Measurements from ENCODE around the gene UST.

UST gene

DNA sequence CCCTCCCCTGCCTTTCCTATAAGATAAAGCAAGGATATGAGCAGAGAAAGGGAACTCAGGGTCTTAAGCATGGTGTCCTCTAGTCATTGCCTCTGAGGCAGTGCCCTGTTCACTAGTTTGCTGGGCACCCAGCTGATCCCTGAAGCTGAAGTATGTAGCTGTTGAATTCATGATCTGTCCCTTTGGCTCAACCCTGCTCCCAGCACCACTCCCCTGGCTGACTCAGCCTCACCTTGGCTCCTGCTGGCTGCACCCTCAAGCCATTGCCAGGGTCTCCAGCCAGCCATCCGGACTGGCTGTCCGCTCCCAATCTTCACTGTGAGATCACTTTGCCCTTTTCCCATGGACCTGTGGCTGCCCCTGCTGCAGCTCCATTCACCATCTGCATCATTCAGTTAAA is 25.9 kb upstream of the UST start:
- H4K20me1 ChIP-seq (ENCODE audit: low read depth, low read length): no peaks in the 10 kb centered on the region
- no peaks in the 10 kb centered on the region for H3F3A ChIP-seq (ENCODE audit: insufficient read depth)
- H3K4me2 ChIP-seq (ENCODE audit: low read depth, low read length, poor library complexity, severe bottlenecking): no peak overlapping the region
- no peaks in the 10 kb centered on the region for H3K9me2 ChIP-seq (replicated peaks; ENCODE audit: insufficient read depth, low read length)
- H3K9me3 ChIP-seq (ENCODE audit: insufficient read depth, low read length): no peaks in the 10 kb centered on the region
- no peaks in the 10 kb centered on the region for H3K36me3 ChIP-seq (ENCODE audit: low read length)
- no peaks in the 10 kb centered on the region for H3K27me3 ChIP-seq (ENCODE audit: low read length)
- no peak overlapping the region for H3K9ac ChIP-seq (ENCODE audit: low read length)
- H3K4me3 ChIP-seq (ENCODE audit: insufficient read depth, low read length, poor library complexity, severe bottlenecking): no peak overlapping the region
- TF ChIP-seq EZH2phosphoT487 (conservative IDR thresholded peaks at IDR 0.05; ENCODE audit: low read length): no peak
- TF ChIP-seq, protein P1, sequence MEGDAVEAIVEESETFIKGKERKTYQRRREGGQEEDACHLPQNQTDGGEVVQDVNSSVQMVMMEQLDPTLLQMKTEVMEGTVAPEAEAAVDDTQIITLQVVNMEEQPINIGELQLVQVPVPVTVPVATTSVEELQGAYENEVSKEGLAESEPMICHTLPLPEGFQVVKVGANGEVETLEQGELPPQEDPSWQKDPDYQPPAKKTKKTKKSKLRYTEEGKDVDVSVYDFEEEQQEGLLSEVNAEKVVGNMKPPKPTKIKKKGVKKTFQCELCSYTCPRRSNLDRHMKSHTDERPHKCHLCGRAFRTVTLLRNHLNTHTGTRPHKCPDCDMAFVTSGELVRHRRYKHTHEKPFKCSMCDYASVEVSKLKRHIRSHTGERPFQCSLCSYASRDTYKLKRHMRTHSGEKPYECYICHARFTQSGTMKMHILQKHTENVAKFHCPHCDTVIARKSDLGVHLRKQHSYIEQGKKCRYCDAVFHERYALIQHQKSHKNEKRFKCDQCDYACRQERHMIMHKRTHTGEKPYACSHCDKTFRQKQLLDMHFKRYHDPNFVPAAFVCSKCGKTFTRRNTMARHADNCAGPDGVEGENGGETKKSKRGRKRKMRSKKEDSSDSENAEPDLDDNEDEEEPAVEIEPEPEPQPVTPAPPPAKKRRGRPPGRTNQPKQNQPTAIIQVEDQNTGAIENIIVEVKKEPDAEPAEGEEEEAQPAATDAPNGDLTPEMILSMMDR (IDR thresholded peaks at IDR 0.05; ENCODE audit: insufficient read depth, low read length, poor library complexity, severe bottlenecking): no peak
- H2AFZ ChIP-seq (ENCODE audit: low read depth, low read length, severe bottlenecking): no peak overlapping the region
- H3K79me2 ChIP-seq (ENCODE audit: insufficient read depth, low read length): no peaks in the 10 kb centered on the region
- no peak overlapping the region for H3K27ac ChIP-seq (ENCODE audit: low read depth, low read length)

DNA sequence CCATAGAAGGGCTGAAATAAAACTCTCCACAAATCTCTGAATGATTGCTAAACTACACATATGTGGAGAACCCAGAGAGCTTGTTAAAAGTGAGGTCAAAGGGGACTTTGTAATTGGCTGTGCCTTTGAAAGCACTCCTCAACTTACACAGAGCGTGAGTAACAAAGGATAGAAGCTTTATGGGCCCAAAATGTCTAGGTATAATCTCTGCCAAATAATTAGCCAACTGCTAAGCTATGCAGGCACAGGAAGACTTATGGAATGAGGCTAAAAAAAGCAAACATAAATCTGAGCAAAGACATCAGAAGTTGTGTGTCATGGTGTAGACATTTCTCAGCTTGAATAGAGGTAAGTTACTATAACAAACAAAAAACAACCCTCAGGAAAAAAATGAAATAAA is 23.3 kb upstream of the UST start:
- Histone ChIP-seq H3K4me3 (ENCODE audit: insufficient read depth, low read length, poor library complexity, severe bottlenecking) (no peak overlapping the region), H3K9me2 (replicated peaks; ENCODE audit: insufficient read depth, low read length) (no peaks in the 10 kb centered on the region), H3K9ac (ENCODE audit: low read length) (no peak overlapping the region), H3K4me2 (ENCODE audit: low read depth, low read length, poor library complexity, severe bottlenecking) (no peak overlapping the region), H3K36me3 (ENCODE audit: low read length) (no peaks in the 10 kb centered on the region), H3K27me3 (ENCODE audit: low read length) (no peaks in the 10 kb centered on the region), H3K9me3 (ENCODE audit: insufficient read depth, low read length) (no peaks in the 10 kb centered on the region), H3F3A (ENCODE audit: insufficient read depth) (no peaks in the 10 kb centered on the region), H3K27ac (ENCODE audit: low read depth, low read length) (no peak overlapping the region), H2AFZ (ENCODE audit: low read depth, low read length, severe bottlenecking) (no peak overlapping the region), H4K20me1 (ENCODE audit: low read depth, low read length) (no peaks in the 10 kb centered on the region), H3K79me2 (ENCODE audit: insufficient read depth, low read length) (no peaks in the 10 kb centered on the region)
- TF ChIP-seq, protein P1 (IDR thresholded peaks at IDR 0.05; ENCODE audit: insufficient read depth, low read length, poor library complexity, severe bottlenecking): no peak
- no peak for TF ChIP-seq EZH2phosphoT487 (conservative IDR thresholded peaks at IDR 0.05; ENCODE audit: low read length)

DNA sequence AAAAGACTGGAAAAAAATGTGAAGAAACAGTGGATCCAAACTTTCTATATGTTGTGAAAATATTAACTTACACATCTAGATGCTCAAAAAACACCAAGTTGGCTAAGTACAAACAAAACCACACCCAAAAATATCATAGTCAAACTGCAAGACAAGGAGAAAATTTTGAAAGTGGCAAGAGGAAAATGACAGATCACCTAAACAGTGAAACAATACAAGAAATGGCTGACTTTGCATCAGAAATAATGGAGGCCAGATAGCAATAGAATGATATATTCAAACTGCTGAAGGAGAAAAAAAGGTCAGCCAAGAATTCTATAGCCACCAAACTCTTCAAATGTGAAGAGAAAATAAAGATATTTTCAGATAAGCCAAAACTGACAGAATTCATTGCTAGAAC is 22.4 kb upstream of the UST start:
- no peak overlapping the region for H3K9ac ChIP-seq (ENCODE audit: low read length)
- H3K9me2 ChIP-seq (replicated peaks; ENCODE audit: insufficient read depth, low read length): no peaks in the 10 kb centered on the region
- no peaks in the 10 kb centered on the region for H3K36me3 ChIP-seq (ENCODE audit: low read length)
- H3K27ac ChIP-seq (ENCODE audit: low read depth, low read length): no peak overlapping the region
- TF ChIP-seq EZH2phosphoT487 (conservative IDR thresholded peaks at IDR 0.05; ENCODE audit: low read length): no peak
- TF ChIP-seq, protein P1 (IDR thresholded peaks at IDR 0.05; ENCODE audit: insufficient read depth, low read length, poor library complexity, severe bottlenecking): no peak
- no peak overlapping the region for H3K4me2 ChIP-seq (ENCODE audit: low read depth, low read length, poor library complexity, severe bottlenecking)
- no peaks in the 10 kb centered on the region for H4K20me1 ChIP-seq (ENCODE audit: low read depth, low read length)
- no peak overlapping the region for H2AFZ ChIP-seq (ENCODE audit: low read depth, low read length, severe bottlenecking)
- no peaks in the 10 kb centered on the region for H3K79me2 ChIP-seq (ENCODE audit: insufficient read depth, low read length)
- no peaks in the 10 kb centered on the region for H3K9me3 ChIP-seq (ENCODE audit: insufficient read depth, low read length)
- no peaks in the 10 kb centered on the region for H3K27me3 ChIP-seq (ENCODE audit: low read length)
- H3F3A ChIP-seq (ENCODE audit: insufficient read depth): no peaks in the 10 kb centered on the region
- no peak overlapping the region for H3K4me3 ChIP-seq (ENCODE audit: insufficient read depth, low read length, poor library complexity, severe bottlenecking)

DNA sequence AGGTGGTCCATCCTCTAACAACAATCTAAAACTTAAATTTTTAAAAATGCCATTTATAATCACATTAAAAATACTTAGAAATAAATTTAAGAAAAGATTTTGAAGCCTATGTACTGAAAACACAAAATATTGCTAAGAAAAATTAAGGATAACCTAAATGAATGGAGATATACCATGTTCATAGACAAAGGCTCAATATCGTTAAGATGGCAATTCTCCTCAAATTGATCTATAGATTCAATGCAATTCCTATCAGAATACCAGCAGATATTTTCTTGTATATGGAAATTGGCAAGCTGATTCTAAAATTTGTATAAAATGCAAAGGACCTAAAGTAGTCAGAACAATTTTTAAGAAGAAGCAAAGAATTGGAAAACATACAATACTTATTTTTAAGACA is 19.7 kb upstream of the UST start:
- Histone ChIP-seq H3F3A (ENCODE audit: insufficient read depth) (no peaks in the 10 kb centered on the region), H4K20me1 (ENCODE audit: low read depth, low read length) (no peaks in the 10 kb centered on the region), H3K27ac (ENCODE audit: low read depth, low read length) (no peak overlapping the region), H3K27me3 (ENCODE audit: low read length) (no peaks in the 10 kb centered on the region), H2AFZ (ENCODE audit: low read depth, low read length, severe bottlenecking) (no peak overlapping the region), H3K9me3 (ENCODE audit: insufficient read depth, low read length) (no peaks in the 10 kb centered on the region), H3K79me2 (ENCODE audit: insufficient read depth, low read length) (no peaks in the 10 kb centered on the region), H3K4me2 (ENCODE audit: low read depth, low read length, poor library complexity, severe bottlenecking) (no peak overlapping the region), H3K4me3 (ENCODE audit: insufficient read depth, low read length, poor library complexity, severe bottlenecking) (no peak overlapping the region), H3K9me2 (replicated peaks; ENCODE audit: insufficient read depth, low read length) (no peaks in the 10 kb centered on the region), H3K36me3 (ENCODE audit: low read length) (no peaks in the 10 kb centered on the region), H3K9ac (ENCODE audit: low read length) (no peak overlapping the region)
- TF ChIP-seq, protein P1 (IDR thresholded peaks at IDR 0.05; ENCODE audit: insufficient read depth, low read length, poor library complexity, severe bottlenecking): no peak

Measured in SU-DHL-6 (cell line).